CD14-positive monocyte (primary cell): Measurements from ENCODE around the gene GAREM2. TPM values are rescaled to one million over a fixed set of nuclear protein-coding genes. Genes with fewer than 3 reads are reported as not detected.

ENCODE experiments used
- DNase-seq, 3 donors: peaks; one replicate each; pipeline ENCODE4 v3.0.0-alpha.2; 2011 to 2022
- H2AFZ ChIP-seq: 2 replicates; pipeline ENCODE4 v1.6.0; 2012; ENCODE audit warnings: mild to moderate bottlenecking, low read depth, low read length, inconsistent platforms; ENCODE audit not compliant: insufficient read depth, poor library complexity, severe bottlenecking
- H3K27ac ChIP-seq, 2 donors: 1 replicate in 1 of 2; 2 replicates in 1 of 2; pipeline ENCODE4 v1.5.1; 2012 to 2013; ENCODE audit warnings: low read length in 2 of 2, control low read depth in 1 of 2, inconsistent platforms in 1 of 2, low read depth in 1 of 2, mild to moderate bottlenecking in 1 of 2
- H3K27me3 ChIP-seq, 2 donors: one replicate each; pipeline versions ENCODE4 v1.6.0 to v1.6.1; 2011 to 2013; ENCODE audit warnings: low read length in 2 of 2; ENCODE audit not compliant: control insufficient read depth in 2 of 2, insufficient read depth in 2 of 2
- H3K36me3 ChIP-seq, 2 donors: replicated peaks in 1 of 2; 1 replicate in 1 of 2; 2 replicates in 1 of 2; pipeline versions ENCODE4 v1.5.1 to v1.6.1; 2012 to 2013; ENCODE audit warnings: low read length in 2 of 2, control low read depth in 1 of 2, inconsistent platforms in 1 of 2, mild to moderate bottlenecking in 1 of 2; ENCODE audit not compliant: insufficient read depth in 2 of 2, control insufficient read depth in 1 of 2
- H3K4me1 ChIP-seq, 2 donors: 1 replicate in 1 of 2; 2 replicates in 1 of 2; pipeline versions ENCODE4 v1.5.1 to v1.6.1; 2012 to 2013; ENCODE audit warnings: low read length in 2 of 2, control low read depth in 1 of 2, inconsistent platforms in 1 of 2, mild to moderate bottlenecking in 1 of 2, moderate library complexity in 1 of 2; ENCODE audit not compliant: insufficient read depth in 2 of 2, control insufficient read depth in 1 of 2
- H3K4me2 ChIP-seq: replicated peaks from 2 replicates; pipeline ENCODE3; 2012; ENCODE audit warnings: low read length, moderate library complexity, mild to moderate bottlenecking; ENCODE audit not compliant: poor library complexity, severe bottlenecking; ENCODE audit errors: extremely low read depth
- H3K4me3 ChIP-seq, 3 experiments: fragments of 200-600 bp in 1 of 3; sonication (generic) in 1 of 3; replicated peaks in 1 of 3; 1 replicate in 2 of 3; 2 replicates in 1 of 3; pipeline ENCODE4 v1.5.1; 2011 to 2013; ENCODE audit warnings: low read length in 3 of 3, mild to moderate bottlenecking in 3 of 3, control low read depth in 2 of 3, low read depth in 2 of 3, inconsistent platforms in 1 of 3, moderate library complexity in 1 of 3
- H3K79me2 ChIP-seq: 2 replicates; pipeline ENCODE4 v1.6.0; 2012; ENCODE audit warnings: mild to moderate bottlenecking, control low read depth, inconsistent platforms, low read length, moderate library complexity; ENCODE audit not compliant: insufficient read depth
- H3K9ac ChIP-seq: 2 replicates; pipeline ENCODE4 v1.6.0; 2017; ENCODE audit warnings: low read length, mild to moderate bottlenecking; ENCODE audit not compliant: insufficient read depth, poor library complexity, severe bottlenecking
- H3K9me3 ChIP-seq, 2 donors: replicated peaks in 1 of 2; 1 replicate in 1 of 2; 2 replicates in 1 of 2; pipeline versions ENCODE4 v1.5.1 to v1.6.1; 2012 to 2013; ENCODE audit warnings: low read length in 2 of 2, control low read depth in 1 of 2; ENCODE audit not compliant: control insufficient read depth in 1 of 2, insufficient read depth in 1 of 2
- H4K20me1 ChIP-seq: 2 replicates; pipeline ENCODE4 v1.6.0; 2012; ENCODE audit warnings: mild to moderate bottlenecking, low read length, control low read depth, moderate library complexity; ENCODE audit not compliant: insufficient read depth
- H3K27ac Mint-ChIP-seq, 7 donors: one replicate each; pipeline ENCODE4 v1.8.0; 2020; ENCODE audit warnings: mild to moderate bottlenecking in 7 of 7, mixed read lengths in 7 of 7, moderate library complexity in 6 of 7, inconsistent platforms in 2 of 7
- H3K27me3 Mint-ChIP-seq, 3 donors: one replicate each; pipeline ENCODE4 v1.8.0; 2021 to 2022; ENCODE audit warnings: low read depth in 3 of 3, mild to moderate bottlenecking in 3 of 3, mixed read lengths in 3 of 3, moderate library complexity in 3 of 3, inconsistent platforms in 1 of 3
- H3K36me3 Mint-ChIP-seq, 2 donors: one replicate each; pipeline ENCODE4 v1.8.0; 2020; ENCODE audit warnings: mixed read lengths in 2 of 2, inconsistent platforms in 1 of 2, mild to moderate bottlenecking in 1 of 2
- H3K4me1 Mint-ChIP-seq: one replicate; pipeline ENCODE4 v1.8.0; 2020; ENCODE audit warnings: mild to moderate bottlenecking, mixed read lengths
- H3K4me3 Mint-ChIP-seq, 2 donors: one replicate each; pipeline ENCODE4 v1.8.0; 2020; ENCODE audit warnings: mild to moderate bottlenecking in 2 of 2, mixed read lengths in 2 of 2, moderate library complexity in 1 of 2
- H3K9me3 Mint-ChIP-seq, 7 donors: one replicate each; pipeline ENCODE4 v1.8.0; 2020 to 2022; ENCODE audit warnings: mixed read lengths in 7 of 7, mild to moderate bottlenecking in 6 of 7, moderate library complexity in 6 of 7, inconsistent platforms in 2 of 7
- WGBS: methylation state at CpG from one replicate; pipeline ENCODE4 v1.1.5; 2013; ENCODE audit warnings: missing lambda C conversion rate; ENCODE audit not compliant: insufficient coverage; 5-methylcytosine and 5-hydroxymethylcytosine counted together
- intact Hi-C, 2 donors: fragments of 100-400 bp; cut with micrococcal nuclease; formaldehyde crosslinking; loops; one replicate each; pipeline versions ENCODE4 v1.15.0 to v1.15.1; 2023
- polyA plus RNA-seq, 3 donors: library from polyadenylated mRNA; depleted of rRNA in 1 of 3; unstranded in 2 of 3; stranded (reverse) in 1 of 3; fragments of 300-500 nt in 2 of 3; fragments of >200 nt in 1 of 3; fragmentation: Illumina TruSeq in 2 of 3; gene quantifications; 1 replicate in 2 of 3; 2 replicates in 1 of 3; pipeline ENCODE4 v1.2.3, GENCODE V29; 2012 to 2021
- TF ChIP-seq, protein P1 (sequence below): fragments of 200-600 bp; IDR thresholded peaks from one replicate; pipeline ENCODE4 v1.8.0; 2022; ENCODE audit warnings: antibody characterized with exemption, mild to moderate bottlenecking

The GAREM2 gene
- polyA plus RNA-seq, 3 donors = 0.08 to 0.09 TPM; not detected in 1

DNA sequence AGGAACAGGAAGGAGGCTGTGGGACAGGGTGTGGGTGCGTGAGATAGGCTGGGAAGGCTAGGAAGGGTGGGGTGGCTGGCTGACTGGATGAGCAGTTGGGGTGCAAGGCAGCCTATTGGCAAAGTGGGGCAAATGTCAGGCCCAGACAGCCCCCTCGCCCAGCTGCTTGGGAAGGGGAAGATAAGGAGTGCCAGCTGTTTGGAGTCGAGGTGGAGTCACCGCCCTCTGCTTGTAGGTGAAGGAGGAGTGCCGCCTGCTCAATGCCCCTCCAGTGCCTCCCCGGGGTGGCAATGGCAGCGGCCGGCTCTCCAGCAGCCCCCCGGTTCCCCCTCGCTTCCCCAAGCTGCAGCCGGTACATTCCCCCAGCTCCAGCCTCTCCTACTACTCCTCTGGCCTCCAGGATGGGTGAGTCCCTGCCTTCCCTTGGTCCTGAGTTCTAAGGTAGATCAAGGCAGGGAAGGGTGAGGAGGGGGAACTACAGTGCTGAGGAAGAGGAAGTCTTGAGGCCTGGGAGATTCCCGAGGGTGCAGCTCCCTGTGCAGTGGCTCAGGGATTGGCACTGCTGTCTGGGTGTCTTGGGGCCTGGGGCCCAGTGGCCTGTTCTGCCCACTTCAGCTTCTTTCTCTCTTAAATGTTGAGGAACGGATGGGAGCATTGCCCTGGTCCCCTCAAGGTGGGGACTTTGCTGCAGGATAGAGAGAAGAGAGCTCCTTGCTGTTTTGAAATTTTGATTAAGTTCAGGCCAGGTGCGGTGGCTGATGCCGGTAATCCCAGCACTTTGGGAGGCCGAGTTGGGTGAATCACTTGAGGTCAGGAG is 13.3 kb downstream of the GAREM2 start:
- no peak overlapping the region for H2AFZ ChIP-seq
- H3K27me3 ChIP-seq = peaks cover 4 to 14% of the 10 kb centered on the region in 2 donors
- Mint-ChIP-seq H3K9me3 (peaks cover 0 to 3% (median 0%) of the 10 kb centered on the region in 7 donors), H3K27me3 (peaks cover 12 to 32% (median 25%) of the 10 kb centered on the region in 3 donors), H3K27ac (peak overlapping the region in 1 of 7 donors; percentile 18), H3K36me3 (peaks cover 13 to 15% of the 10 kb centered on the region in 2 donors), H3K4me3 (peak overlapping the region in 1 of 2 donors; percentile 84), H3K4me1 (peaks cover 16% of the 10 kb centered on the region)
- peaks cover 9 to 21% of the 10 kb centered on the region in 2 donors for H3K4me1 ChIP-seq
- no peak overlapping the region for H3K4me2 ChIP-seq
- WGBS = 76% methylated on average over 7 of the region's 16 CpGs
- DNase-seq = peak in 2 of 3 donors; percentile 20 to 61
- TF ChIP-seq, protein P1, sequence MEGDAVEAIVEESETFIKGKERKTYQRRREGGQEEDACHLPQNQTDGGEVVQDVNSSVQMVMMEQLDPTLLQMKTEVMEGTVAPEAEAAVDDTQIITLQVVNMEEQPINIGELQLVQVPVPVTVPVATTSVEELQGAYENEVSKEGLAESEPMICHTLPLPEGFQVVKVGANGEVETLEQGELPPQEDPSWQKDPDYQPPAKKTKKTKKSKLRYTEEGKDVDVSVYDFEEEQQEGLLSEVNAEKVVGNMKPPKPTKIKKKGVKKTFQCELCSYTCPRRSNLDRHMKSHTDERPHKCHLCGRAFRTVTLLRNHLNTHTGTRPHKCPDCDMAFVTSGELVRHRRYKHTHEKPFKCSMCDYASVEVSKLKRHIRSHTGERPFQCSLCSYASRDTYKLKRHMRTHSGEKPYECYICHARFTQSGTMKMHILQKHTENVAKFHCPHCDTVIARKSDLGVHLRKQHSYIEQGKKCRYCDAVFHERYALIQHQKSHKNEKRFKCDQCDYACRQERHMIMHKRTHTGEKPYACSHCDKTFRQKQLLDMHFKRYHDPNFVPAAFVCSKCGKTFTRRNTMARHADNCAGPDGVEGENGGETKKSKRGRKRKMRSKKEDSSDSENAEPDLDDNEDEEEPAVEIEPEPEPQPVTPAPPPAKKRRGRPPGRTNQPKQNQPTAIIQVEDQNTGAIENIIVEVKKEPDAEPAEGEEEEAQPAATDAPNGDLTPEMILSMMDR = no peak
- no peaks in the 10 kb centered on the region for H3K79me2 ChIP-seq
- no peaks in the 10 kb centered on the region for H3K9me3 ChIP-seq
- H3K9ac ChIP-seq = no peak overlapping the region
- peaks cover 10 to 14% of the 10 kb centered on the region in 2 donors for H3K36me3 ChIP-seq
- no peak overlapping the region for H3K4me3 ChIP-seq
- no peak overlapping the region for H3K27ac ChIP-seq
- no peaks in the 10 kb centered on the region for H4K20me1 ChIP-seq
- intact Hi-C loops = loop anchor here in 1 of 2 donors (10.0 kb wide), 1 partner anchor 231 kb away; no protein-coding TSS in a partner anchor

DNA sequence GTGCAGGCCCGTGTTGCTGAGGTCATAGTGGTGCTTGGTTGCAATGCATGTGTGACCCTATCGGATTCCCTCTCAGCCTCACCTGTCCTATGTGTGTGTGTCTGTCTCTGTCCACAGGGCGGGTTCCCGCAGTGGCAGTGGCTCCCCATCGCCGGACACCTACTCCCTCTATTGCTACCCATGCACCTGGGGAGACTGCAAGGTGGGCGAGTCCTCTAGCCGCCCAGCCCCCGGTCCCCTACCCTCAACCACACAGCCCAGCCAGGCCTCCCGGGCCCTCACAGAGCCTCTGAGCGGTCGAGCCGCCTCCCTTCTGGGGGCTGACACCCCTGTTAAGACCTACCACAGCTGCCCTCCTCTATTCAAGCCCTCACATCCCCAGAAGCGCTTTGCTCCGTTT is 14.2 kb downstream of the GAREM2 start:
- H3K36me3 Mint-ChIP-seq = peaks cover 22 to 24% of the 10 kb centered on the region in 2 donors
- H3K27me3 Mint-ChIP-seq = peaks cover 12 to 30% (median 24%) of the 10 kb centered on the region in 3 donors
- no peak overlapping the region for H3K9ac ChIP-seq
- peaks cover 4 to 14% of the 10 kb centered on the region in 2 donors for H3K27me3 ChIP-seq
- DNase-seq = no peak
- no peak overlapping the region for H2AFZ ChIP-seq
- H3K4me3 ChIP-seq = no peak overlapping the region
- intact Hi-C loops = loop anchor here in 1 of 2 donors (10.0 kb wide), 1 partner anchor 232 kb away; no protein-coding TSS in a partner anchor
- peaks cover 9 to 21% of the 10 kb centered on the region in 2 donors for H3K4me1 ChIP-seq
- H3K4me3 Mint-ChIP-seq = no peak overlapping the region
- H3K9me3 ChIP-seq = no peaks in the 10 kb centered on the region
- H3K27ac ChIP-seq = no peak overlapping the region
- H3K79me2 ChIP-seq = no peaks in the 10 kb centered on the region
- no peak overlapping the region for H3K4me2 ChIP-seq
- H3K36me3 ChIP-seq = peaks cover 20 to 23% of the 10 kb centered on the region in 2 donors
- no peaks in the 10 kb centered on the region for H4K20me1 ChIP-seq
- TF ChIP-seq, protein P1 = no peak
- peaks cover 0 to 3% (median 0%) of the 10 kb centered on the region in 7 donors for H3K9me3 Mint-ChIP-seq
- no peak overlapping the region for H3K27ac Mint-ChIP-seq
- WGBS = 99% methylated on average over 15 of the region's 15 CpGs
- H3K4me1 Mint-ChIP-seq = peaks cover 16% of the 10 kb centered on the region
